Kidney tubule cell (primary cell): ENCODE measurements around the gene AUTS2.

Experiments used
- DNase-seq: peaks from one replicate; pipeline ENCODE4 v3.0.0-alpha.2; 2018; ENCODE audit warnings: low spot score

AUTS2 gene

GRCh38 chr7:69893906-69894305 is 295.6 kb downstream of the AUTS2 start:
- DNase-seq, result no peak

GRCh38 chr7:69895446-69895845 is 297.2 kb downstream of the AUTS2 start:
- DNase-seq, result no peak

- DNase-seq, result no peak
These were observed 297.8 kb downstream of the AUTS2 start for GRCh38 chr7:69896121-69896520.

- DNase-seq, result no peak
These were observed 299.9 kb downstream of the AUTS2 start for GRCh38 chr7:69898189-69898588.

GRCh38 chr7:69903410-69903809 is 305.1 kb downstream of the AUTS2 start:
- DNase-seq, result no peak

- no peak for DNase-seq
These were observed 308.2 kb downstream of the AUTS2 start for GRCh38 chr7:69906283-69906995.

GRCh38 chr7:69907720-69908119 is 309.4 kb downstream of the AUTS2 start:
- no peak for DNase-seq

- DNase-seq, result no peak
These were observed 310.2 kb downstream of the AUTS2 start for GRCh38 chr7:69908454-69908853.

GRCh38 chr7:69910150-69910549 is 311.9 kb downstream of the AUTS2 start:
- DNase-seq, result no peak

- DNase-seq, result no peak
These were observed 313.1 kb downstream of the AUTS2 start for GRCh38 chr7:69911337-69911736.

GRCh38 chr7:69912141-69912540 is 313.9 kb downstream of the AUTS2 start:
- no peak for DNase-seq

- no peak for DNase-seq
These were observed 314.6 kb downstream of the AUTS2 start for GRCh38 chr7:69912846-69913245.

GRCh38 chr7:69919426-69920111 is 321.3 kb downstream of the AUTS2 start:
- DNase-seq, result no peak

- no peak for DNase-seq
These were observed 322.5 kb downstream of the AUTS2 start for GRCh38 chr7:69920797-69921196.

- no peak for DNase-seq
These were observed 323.9 kb downstream of the AUTS2 start for GRCh38 chr7:69922026-69922803.

- DNase-seq, result no peak
These were observed 329.2 kb downstream of the AUTS2 start for GRCh38 chr7:69927461-69927860.

- DNase-seq, result no peak
These were observed 330.3 kb downstream of the AUTS2 start for GRCh38 chr7:69928621-69929020.

GRCh38 chr7:69929622-69930021 is 331.3 kb downstream of the AUTS2 start:
- DNase-seq, result no peak

GRCh38 chr7:69932034-69932628 is 333.9 kb downstream of the AUTS2 start:
- peak; percentile 30 for DNase-seq

GRCh38 chr7:69934144-69934903 is 336.0 kb downstream of the AUTS2 start:
- no peak for DNase-seq

- no peak for DNase-seq
These were observed 336.8 kb downstream of the AUTS2 start for GRCh38 chr7:69935107-69935506.

- no peak for DNase-seq
These were observed 338.8 kb downstream of the AUTS2 start for GRCh38 chr7:69937097-69937496.
